GM12875 (cell line): Measurements from ENCODE around the gene ZNF787.

Experiments
- H3K4me3 ChIP-seq: one replicate; pipeline ENCODE4 v1.5.1; 2011; ENCODE audit warnings: low read depth, low read length, control low read depth
- CTCF ChIP-seq: IDR thresholded peaks from 2 replicates; pipeline ENCODE4 v1.5.1; 2011; ENCODE audit warnings: low read depth, mild to moderate bottlenecking, control low read depth, inconsistent platforms, low read length, moderate library complexity, borderline replicate concordance; ENCODE audit not compliant: insufficient read depth

The ZNF787 gene

DNA sequence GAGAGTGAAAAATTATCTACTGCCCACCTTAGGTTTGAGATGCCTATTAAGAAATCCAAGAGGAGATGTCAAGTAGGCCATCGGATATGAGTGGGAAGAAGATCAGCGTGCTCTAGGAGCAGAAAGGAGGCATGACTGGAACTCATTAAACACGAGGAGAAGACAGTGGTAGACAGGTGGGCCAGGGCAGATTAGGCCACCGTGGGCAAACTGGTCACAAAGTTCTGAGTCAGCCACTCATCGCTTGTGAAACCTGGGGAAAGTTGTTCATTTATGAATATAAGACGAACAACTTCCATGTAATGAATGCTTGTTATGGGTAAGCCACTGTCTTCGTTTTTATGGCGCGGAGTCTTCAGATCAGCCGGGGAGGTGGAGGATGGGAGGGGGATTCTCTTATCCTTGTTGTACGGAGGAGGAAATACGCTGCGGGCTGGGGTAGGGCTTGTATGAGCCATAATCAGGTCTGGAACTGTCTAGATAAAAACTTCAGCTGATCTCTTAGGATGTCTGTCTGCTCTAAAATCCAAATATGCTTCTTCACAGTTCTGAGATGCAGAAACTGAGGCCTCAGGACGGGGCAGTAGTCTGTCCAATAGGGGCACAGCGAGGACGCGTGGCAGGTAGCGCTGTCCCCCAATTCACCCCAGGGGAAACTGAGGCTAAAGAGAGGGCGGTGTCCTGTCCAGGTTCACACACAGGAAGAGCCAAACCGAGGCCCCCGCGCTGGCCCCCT is 18.9 kb upstream of the ZNF787 start:
- TF ChIP-seq CTCF: no peak
- peak overlapping the region; percentile 92 for H3K4me3 ChIP-seq

DNA sequence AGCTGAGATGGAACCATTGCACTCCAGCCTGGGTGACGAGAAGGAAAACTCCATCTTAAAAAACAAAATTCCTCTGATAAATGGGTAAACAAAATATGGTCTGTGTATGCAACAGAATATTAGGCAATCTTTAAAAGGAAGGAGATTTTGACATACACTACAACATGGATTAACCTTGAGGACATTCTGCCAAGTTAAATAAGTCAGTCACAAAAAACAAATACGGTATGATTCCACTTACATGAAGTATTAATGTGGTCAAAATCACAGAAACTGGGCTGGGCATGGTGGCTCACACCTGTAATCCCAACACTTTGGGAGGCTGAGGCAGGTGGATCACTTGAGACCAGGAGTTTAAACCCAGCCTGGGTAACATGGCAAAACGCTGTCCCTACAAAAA is 17.0 kb upstream of the ZNF787 start:
- no peak for TF ChIP-seq CTCF

GRCh38 chr19:56137405-56137804 is 16.3 kb upstream of the ZNF787 start:
- TF ChIP-seq CTCF: no peak
- H3K4me3 ChIP-seq: no peak overlapping the region

More for the DNA sequence above, 17.0 kb upstream of the ZNF787 start:
- no peak overlapping the region for H3K4me3 ChIP-seq

DNA sequence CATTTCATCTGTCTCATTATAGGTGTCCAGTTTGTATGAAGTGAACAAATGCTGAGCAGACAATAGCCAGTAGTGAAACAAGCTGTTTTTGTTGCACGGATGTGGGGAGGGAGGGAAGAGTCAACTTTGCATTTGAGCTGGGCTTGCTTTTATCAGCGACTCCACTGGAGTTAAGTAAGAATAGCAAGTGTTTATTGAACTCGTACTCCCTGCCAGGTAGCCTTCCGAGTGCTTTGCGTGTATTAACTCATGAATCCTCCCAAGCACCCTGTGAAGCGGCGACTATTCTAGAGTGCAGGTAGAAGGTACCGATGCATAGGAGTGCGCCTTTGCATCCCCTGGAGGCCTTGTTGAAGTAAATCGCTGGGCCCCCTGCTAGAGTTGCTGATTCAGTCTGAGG is 15.3 kb upstream of the ZNF787 start:
- no peak overlapping the region for H3K4me3 ChIP-seq
- no peak for TF ChIP-seq CTCF

DNA sequence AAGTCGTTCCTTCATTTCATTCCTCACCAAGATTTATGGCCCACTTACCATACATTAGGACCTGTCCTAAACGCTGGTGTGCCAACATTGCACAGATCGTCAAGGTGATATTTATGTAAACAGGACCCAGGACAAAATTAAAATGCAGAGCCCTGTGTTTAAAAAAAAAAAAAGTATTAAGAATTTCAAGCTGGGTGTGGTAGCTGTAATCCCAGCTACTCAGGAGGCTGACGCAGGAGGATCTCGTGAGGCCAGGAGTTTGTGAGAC is 13.5 kb upstream of the ZNF787 start:
- TF ChIP-seq CTCF: no peak

GRCh38 chr19:56133858-56134653 is 13.0 kb upstream of the ZNF787 start:
- no peak for TF ChIP-seq CTCF
- H3K4me3 ChIP-seq: no peak overlapping the region

More for the DNA sequence above, 13.5 kb upstream of the ZNF787 start:
- H3K4me3 ChIP-seq: no peak overlapping the region

DNA sequence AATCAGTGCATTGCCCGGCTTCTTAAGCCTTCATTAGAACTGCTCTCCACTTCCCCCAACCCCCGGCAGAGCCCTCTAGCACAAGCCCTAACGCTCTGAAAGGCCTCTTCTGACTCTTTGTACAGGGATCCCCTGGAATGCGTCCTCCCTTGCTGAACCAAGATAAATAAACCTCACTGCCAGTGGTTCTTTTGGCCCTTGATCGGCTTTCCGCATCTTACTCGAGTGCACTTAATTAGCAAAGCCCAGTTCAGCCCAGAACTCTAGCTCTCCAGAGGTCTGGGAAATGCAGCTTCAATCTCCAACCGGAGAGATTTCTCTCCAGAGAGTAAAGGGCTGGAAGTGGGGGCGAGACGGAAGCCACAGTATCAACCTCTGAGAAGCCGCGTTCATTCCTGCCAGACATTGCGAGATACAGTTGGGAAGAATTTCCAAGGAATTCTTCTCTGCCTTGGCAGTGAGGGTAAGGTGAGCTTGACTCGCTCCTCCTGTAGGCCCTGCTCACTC is 11.3 kb upstream of the ZNF787 start:
- no peak overlapping the region for H3K4me3 ChIP-seq
- no peak for TF ChIP-seq CTCF
